Measurements from ENCODE around the gene ENAH.
"Not testable (repeated sequence)": the region's sequence is repeated elsewhere in the genome, so short reads cannot be mapped to it uniquely, and the experiment has no call there.

Gene ENAH

DNA sequence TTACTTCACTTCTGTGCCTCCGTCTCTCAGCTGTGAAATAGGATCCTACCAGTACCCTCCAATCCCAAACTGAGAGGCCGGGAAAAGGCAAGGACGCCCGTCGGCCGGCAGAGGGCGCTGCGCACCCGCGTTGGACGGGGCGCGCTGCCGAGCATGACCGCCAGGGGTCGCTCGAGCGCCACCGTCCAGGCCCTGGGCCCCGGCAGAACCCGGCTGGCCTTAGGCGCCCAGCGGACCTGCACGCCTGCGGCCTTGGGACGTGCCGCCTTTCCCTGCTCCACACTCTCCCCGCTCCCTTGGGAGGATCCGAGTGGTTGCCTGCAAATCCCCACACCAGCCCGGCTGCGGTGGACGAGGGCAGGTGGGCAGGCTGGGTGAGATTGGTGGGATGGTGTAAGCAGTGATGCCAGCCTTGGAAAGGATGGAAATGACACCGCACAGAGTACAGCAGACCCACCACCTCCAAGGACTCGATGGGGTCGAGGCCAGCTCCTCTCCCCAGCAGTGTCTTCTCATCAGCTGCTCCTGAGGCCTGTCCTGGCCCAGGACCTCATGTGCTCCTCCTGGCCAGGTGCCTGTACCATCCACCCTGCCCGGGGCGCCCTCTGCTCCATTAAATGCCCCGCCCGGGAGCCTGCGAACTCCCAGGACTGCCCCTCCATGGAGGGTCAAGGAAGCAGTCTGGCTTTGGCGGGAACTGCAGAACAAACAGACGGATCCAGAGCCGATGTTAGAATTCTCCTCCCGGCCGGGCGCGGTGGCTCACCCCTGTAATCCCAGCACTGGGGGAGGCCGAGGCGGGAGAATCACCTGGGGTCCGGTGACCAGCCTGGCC, 177.7 kb downstream of the ENAH start:
- Mint-ChIP-seq H3K27me3 (no peaks in the 10 kb centered on the region), H3K36me3 (ENCODE audit: low read depth) (no peaks in the 10 kb centered on the region), H3K4me3 (no peak overlapping the region), H3K27ac (no peak overlapping the region), H3K9me3 (no peaks in the 10 kb centered on the region), H3K4me1 (peaks cover 44% of the 10 kb centered on the region)
- ATAC-seq, result peak; percentile 68
- DNase-seq, result peak; percentile 71

DNA sequence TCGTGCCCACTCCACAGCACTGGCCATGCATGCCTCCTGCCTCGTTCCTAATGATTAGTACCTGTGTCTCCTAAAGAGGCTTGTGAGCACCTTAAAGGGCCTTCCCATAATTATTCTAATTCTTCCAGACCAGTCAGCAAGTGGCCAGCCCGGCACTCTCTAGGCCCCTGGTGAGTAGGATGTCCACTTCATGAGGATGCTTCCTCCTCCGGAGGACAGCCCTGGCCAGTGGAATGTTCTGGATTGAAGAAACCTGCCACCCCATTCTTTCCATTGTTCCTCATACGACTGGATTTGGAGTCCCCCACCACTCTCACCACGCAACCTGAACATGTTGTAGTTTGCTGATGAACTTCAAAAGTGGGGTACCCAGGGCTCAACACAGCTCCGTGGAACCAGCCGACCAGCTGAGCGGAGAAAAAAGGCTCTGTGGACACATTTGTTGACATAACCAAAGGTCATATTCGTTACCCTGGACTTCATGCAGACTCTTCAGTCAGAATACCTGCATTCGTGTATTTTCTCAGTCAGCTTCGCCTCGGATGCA, 178.4 kb downstream of the ENAH start:
- no peak overlapping the region for H3K4me3 Mint-ChIP-seq
- no peak for ATAC-seq

DNA sequence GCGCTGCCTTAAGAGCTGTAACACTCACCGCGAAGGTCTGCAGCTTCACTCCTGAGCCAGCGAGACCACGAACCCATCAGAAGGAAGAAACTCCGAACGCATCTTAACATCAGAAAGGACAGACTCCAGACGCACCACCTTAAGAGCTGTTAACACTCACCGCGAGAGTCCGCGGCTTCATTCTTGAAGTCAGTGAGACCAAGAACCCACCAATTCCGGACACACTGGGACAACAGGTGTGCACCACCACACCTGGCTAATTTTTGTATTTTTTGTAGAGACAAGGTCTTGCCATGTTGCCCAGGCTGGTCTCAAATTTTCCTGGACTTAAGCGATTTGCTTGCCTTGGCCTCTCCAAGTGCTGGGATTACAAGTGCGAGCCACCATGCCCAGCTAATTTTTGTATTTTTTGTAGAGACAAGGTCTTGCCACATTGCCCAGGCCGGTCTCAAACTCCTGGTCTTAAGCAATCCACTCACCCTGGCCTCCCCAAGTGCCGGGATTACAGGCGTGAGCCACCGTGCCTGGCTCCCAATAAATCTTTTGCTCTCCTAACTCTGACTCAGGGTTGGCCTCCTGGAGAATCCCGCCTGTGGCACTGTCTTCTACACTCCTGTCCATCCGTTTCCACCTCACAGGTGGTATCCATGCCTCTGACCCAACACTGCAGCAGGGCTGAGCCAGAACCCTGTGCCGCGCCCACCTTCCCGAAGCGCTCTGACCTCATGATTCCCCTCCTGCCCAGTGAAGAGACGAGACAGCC, 179.1 kb downstream of the ENAH start:
- H3K36me3 Mint-ChIP-seq (ENCODE audit: low read depth); ATAC-seq; H3K9me3 Mint-ChIP-seq; DNase-seq; H3K27me3 Mint-ChIP-seq; H3K4me3 Mint-ChIP-seq: not testable (repeated sequence)
- Mint-ChIP-seq H3K27ac (peak overlapping the region; percentile 78), H3K4me1 (peaks cover 42% of the 10 kb centered on the region)

More for the DNA sequence above, 178.4 kb downstream of the ENAH start:
- Mint-ChIP-seq H3K27ac (peak overlapping the region; percentile 78), H3K9me3 (no peaks in the 10 kb centered on the region), H3K36me3 (ENCODE audit: low read depth) (no peaks in the 10 kb centered on the region), H3K27me3 (no peaks in the 10 kb centered on the region), H3K4me1 (peaks cover 44% of the 10 kb centered on the region)
- no peak for DNase-seq

DNA sequence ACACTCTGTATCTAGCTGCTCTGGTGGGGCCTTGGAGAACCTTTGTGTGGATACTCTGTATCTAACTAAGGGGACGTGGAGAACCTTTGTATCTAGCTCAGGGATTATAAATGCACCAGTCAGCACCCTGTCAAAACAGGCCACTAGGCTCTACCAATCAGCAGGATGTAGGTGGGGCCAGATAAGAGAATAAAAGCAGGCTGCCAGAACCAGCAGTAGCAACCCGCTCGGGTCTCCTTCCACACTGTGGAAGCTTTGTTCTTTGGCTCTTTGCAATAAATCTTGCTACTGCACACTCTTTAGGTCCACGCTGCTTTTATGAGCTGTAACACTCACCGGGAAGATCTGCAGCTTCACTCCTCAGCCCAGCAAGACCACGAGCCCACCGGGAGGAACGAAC, 179.7 kb downstream of the ENAH start:
- H3K27ac Mint-ChIP-seq; H3K4me3 Mint-ChIP-seq; ATAC-seq; DNase-seq; H3K27me3 Mint-ChIP-seq; H3K9me3 Mint-ChIP-seq; H3K36me3 Mint-ChIP-seq (ENCODE audit: low read depth): not testable (repeated sequence)
- H3K4me1 Mint-ChIP-seq, result peaks cover 47% of the 10 kb centered on the region

DNA sequence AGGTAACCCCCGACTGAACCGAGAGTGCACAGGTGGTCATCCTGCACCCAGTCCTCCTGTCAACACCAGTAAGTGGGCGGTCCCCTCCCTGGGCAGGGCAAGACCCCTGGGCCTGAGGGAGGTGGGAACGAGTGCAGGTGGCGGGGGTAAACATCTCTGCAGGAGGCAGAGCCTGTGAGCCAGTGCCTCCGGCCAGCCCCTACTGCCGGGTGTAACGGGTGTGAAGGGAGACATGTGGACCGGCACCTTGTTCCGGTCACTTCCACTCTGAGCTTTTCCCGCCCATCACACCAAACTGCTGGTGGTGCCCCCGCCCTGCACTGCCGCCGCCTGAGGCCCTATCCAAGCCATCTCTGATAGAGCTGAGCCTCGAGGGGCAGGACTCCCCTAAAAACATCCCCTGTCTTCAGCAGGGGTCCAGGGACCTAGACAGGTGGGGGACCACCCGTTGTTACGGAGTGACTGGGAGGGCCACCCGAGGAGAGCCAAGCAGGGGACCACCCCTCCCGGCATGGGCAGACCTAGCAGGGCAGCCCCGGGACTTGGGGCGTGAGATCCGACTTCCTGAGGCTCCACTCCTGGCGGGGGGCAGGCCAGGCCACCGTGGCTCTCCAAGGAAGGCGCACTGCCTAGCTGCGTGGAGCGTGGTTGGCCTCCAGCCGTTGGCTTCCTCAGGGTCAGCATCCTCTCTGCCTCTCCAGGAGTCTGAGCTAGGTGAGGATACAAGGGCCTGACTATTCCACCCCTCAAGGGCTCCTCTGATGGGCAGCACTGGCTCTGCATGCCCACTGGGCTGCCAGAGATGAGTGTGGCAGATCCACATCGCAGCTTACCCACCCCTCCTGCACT, 181.2 kb downstream of the ENAH start:
- Mint-ChIP-seq H3K27me3 (no peaks in the 10 kb centered on the region), H3K4me3 (no peak overlapping the region), H3K4me1 (peaks cover 38% of the 10 kb centered on the region), H3K36me3 (ENCODE audit: low read depth) (no peaks in the 10 kb centered on the region), H3K27ac (no peak overlapping the region), H3K9me3 (no peaks in the 10 kb centered on the region)
- ATAC-seq (no peak), DNase-seq (no peak)

DNA sequence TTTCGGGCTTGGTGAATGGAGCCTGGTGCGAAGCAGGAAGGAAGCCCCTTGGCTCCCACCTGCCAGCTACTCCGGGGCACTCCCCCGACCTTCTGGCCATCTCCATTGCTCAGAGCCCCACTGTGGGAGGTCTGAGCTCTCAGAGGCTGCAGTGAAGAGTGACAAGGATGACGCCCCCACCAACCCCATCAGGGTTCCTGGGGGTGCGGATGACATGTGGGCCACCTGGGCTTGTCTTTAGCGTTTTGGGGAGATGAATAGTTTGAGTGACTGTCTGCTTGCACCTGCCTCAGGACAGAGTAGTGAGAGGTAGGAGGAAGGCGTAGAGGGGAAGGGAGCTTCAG, 181.8 kb downstream of the ENAH start:
- no peak for DNase-seq
- H3K4me3 Mint-ChIP-seq, result no peak overlapping the region
- no peaks in the 10 kb centered on the region for H3K36me3 Mint-ChIP-seq (ENCODE audit: low read depth)
- peaks cover 37% of the 10 kb centered on the region for H3K4me1 Mint-ChIP-seq
- no peaks in the 10 kb centered on the region for H3K9me3 Mint-ChIP-seq
- H3K27me3 Mint-ChIP-seq, result no peaks in the 10 kb centered on the region
- ATAC-seq, result no peak
- no peak overlapping the region for H3K27ac Mint-ChIP-seq

DNA sequence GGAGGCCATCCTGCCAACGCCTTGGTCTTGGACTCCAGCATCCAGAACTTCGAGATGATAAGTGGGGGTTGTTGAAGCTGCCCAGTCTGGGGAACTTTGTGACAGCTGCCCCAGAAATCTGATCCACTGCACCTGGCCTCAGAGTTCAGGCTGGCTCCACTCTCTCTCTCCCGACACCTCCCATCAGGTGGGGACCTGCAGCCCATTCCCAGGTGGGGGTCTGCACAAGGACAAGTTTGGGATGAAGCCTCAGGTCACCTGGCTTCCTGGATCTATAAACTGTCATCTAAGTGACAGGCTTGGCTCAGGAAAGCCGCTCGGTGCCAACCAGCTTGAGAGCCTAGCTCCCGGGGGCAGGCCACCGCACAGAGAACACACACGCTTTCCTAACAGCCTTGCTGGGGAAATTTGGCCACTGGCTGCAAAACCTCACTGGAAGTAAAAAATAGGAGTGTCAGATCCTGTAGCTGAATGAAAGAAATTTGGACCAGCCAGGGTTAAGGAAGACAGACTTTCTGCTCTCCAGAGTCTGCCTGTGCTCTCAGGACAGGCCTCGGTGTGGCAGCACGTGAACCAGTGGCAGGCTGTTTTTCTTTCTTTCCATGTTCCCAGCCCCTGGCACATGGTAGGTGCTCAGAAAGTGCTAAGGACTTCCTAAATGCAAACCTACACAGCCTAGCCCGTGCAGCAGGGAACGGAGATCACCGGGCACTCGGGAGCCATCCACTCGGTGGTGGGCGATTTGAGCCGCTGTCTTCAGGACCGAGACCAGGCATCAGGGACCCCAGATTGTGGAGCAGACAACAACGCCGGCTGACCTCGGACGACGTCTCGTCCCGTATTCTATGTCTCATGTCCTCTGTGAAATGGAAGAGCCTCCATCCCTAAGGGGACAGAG, 182.5 kb downstream of the ENAH start:
- Mint-ChIP-seq H3K27ac (no peak overlapping the region), H3K9me3 (no peaks in the 10 kb centered on the region), H3K4me3 (no peak overlapping the region), H3K36me3 (ENCODE audit: low read depth) (no peaks in the 10 kb centered on the region), H3K4me1 (peaks cover 37% of the 10 kb centered on the region), H3K27me3 (no peaks in the 10 kb centered on the region)
- no peak for DNase-seq
- no peak for ATAC-seq

DNA sequence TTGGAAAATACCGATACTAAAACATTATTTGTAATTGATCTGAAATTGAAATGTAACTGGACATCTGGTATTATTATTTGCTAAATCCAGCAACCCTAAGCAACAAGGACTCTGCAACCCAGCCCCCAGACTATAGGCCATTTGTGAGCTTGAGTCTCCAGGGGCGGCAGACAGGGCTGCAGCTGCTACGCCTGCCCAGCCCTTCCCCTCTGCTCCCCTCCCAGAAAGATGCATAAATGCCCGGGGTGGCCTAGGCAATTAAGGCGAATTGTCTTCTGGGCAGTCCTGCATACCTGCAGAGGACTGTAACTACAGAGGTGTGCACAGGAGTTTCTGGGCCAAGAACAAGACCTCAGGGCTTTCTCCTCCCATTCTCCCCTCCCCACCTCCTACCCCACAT, 183.9 kb downstream of the ENAH start:
- H3K4me1 Mint-ChIP-seq, result peaks cover 33% of the 10 kb centered on the region
- H3K9me3 Mint-ChIP-seq, result no peaks in the 10 kb centered on the region
- H3K27ac Mint-ChIP-seq, result peak overlapping the region; percentile 99
- DNase-seq, result no peak
- no peaks in the 10 kb centered on the region for H3K36me3 Mint-ChIP-seq (ENCODE audit: low read depth)
- ATAC-seq, result no peak
- no peaks in the 10 kb centered on the region for H3K27me3 Mint-ChIP-seq
- H3K4me3 Mint-ChIP-seq, result peak overlapping the region; percentile 85

DNA sequence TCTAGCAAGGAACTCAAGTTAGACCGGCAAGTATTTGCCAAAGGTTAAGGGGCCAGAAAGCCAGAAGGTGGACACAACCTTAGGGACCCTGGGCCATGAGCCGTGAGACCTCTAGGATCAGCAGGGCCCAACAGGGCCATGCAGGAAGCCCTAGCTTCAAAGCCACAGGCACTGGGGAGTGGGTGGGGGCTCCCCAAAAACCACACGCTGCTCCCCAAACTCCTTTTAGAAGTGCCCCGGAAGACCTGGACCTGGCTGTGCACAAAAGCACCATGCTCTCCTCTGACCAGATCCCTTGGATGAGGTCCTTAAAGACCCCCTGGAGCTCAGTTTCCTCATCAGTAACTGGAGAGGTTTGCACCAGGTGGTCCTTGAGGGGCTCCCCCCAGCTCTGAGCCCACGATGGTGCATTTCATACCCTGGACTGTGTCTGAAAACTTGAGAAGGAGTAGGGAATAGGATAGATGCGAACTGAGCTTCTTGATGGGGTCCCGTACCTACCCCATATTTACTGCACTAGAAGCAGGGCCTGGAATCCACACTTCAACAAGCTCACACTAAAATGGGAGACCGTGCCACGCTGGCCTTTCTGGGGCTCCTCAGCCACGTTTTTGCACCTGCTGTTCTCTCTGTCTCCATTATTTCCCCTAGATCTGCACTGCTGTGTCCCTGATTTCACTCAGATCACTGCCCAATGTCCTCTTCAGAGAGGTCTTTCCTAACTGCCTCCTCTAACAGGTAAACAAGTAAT, 184.5 kb downstream of the ENAH start:
- H3K36me3 Mint-ChIP-seq (ENCODE audit: low read depth), result no peaks in the 10 kb centered on the region
- H3K4me1 Mint-ChIP-seq, result peaks cover 32% of the 10 kb centered on the region
- H3K27me3 Mint-ChIP-seq, result no peaks in the 10 kb centered on the region
- DNase-seq (peak; percentile 42), ATAC-seq (no peak)
- H3K4me3 Mint-ChIP-seq, result peak overlapping the region; percentile 85
- H3K27ac Mint-ChIP-seq, result peak overlapping the region; percentile 99
- H3K9me3 Mint-ChIP-seq, result no peaks in the 10 kb centered on the region

DNA sequence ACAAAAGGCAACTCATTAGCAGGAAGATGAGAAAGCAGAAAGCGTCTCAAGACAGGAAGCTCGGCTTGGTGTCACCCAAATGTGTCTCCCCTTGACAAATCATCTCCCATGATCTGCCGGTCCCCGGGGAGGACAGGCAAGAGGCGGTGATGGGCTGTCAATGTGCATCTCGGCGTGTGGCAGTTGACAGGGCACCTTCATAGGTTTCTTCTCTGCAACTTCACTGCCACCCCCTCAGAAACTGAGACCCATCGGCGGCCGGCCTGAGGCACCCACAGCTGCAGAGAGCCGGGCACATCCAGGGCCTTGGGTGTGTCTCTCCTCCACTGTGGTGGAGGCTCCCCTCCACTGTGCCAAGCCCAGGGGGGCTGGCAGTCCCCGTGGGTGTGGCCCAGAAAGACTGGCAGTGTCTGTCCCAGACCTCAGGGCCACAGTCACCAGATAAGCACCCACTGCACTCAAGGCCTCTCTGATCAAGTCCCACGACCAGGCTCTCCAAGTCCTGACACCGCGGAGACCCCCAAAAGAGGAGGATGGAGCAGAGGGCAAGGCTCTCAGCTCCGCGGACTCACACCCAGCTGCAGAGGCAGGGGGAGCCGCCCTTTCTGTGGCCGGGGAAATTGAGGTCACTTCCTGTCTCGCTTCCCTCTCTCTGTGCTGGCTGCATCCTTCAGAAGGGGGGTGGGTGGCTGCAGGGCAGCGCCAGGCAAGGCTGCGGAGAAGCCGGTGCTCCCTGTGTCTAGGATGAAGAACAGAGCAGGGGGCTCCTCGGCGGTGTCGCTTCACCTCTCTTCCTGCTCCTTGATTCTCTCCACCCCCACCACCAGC, 185.5 kb downstream of the ENAH start:
- Mint-ChIP-seq H3K4me3 (peak overlapping the region; percentile 85), H3K27me3 (no peaks in the 10 kb centered on the region), H3K27ac (peak overlapping the region; percentile 99), H3K9me3 (no peaks in the 10 kb centered on the region), H3K36me3 (ENCODE audit: low read depth) (no peaks in the 10 kb centered on the region), H3K4me1 (peaks cover 26% of the 10 kb centered on the region)
- DNase-seq (peak; percentile 83), ATAC-seq (peak; percentile 91)

DNA sequence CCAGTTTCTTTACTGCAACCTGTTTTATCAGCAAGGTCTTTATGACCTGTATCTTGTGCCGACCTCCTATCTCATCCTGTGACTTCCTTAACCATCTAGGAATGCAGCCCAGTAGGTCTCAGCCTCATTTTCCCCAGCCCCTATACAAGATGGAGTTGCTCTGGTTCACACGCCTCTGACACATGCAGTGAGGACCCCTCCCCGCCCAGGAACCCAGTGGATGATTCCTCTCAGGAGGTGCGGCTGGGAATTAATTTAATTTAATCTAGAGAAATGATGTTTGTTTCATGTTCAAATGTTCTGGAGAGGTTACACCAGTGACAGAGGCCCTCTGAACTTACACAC, 186.1 kb downstream of the ENAH start:
- Mint-ChIP-seq H3K9me3 (no peaks in the 10 kb centered on the region), H3K36me3 (ENCODE audit: low read depth) (no peaks in the 10 kb centered on the region), H3K27me3 (no peaks in the 10 kb centered on the region), H3K4me1 (peaks cover 28% of the 10 kb centered on the region), H3K27ac (peak overlapping the region; percentile 99), H3K4me3 (peak overlapping the region; percentile 85)
- ATAC-seq (no peak), DNase-seq (no peak)

DNA sequence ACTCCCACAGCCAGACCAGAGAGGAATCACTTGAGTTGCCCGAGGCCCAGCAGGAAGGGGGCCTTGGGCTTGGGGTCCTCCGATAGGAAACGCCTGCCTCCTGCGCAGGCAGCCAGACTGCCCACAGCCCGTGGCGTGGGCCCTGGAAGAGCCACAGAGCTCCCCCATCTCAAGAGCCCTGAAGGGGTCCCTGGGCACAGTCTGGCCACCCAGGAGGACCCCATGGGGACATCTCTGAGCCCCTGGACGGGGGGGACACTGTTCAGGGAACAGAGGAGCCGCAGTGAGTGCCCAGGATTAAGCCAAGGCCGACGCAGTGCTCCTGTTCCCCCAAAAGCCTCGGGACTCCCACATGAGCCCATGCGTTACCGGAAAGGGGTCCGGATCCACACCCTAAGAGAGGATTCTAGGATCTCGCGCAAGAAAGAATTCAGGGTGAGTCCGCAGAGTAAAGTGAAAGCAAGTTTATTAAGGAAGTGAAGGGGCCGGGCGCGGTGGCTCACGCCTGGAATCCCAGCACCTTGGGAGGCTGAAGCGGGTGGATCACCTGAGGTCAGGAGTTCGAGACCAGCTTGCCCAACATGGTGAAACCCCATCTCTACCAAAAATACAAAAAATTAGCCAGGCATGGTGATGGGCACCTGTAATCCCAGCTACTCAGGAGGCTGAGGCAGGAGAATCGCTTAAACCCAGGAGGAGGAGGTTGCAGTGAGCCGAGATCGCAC, 187.0 kb downstream of the ENAH start:
- no peak overlapping the region for H3K4me3 Mint-ChIP-seq
- H3K4me1 Mint-ChIP-seq, result peaks cover 34% of the 10 kb centered on the region
- H3K9me3 Mint-ChIP-seq, result no peaks in the 10 kb centered on the region
- no peaks in the 10 kb centered on the region for H3K36me3 Mint-ChIP-seq (ENCODE audit: low read depth)
- DNase-seq, result no peak
- peak overlapping the region; percentile 99 for H3K27ac Mint-ChIP-seq
- ATAC-seq, result no peak
- H3K27me3 Mint-ChIP-seq, result no peaks in the 10 kb centered on the region

All from activated naive CD8-positive, alpha-beta T cell treated with anti-CD3 and anti-CD28 coated beads, Interleukin-2, amount 50 U/mL, for 24 hours (primary cell).